GM21360 (cell line): ENCODE results near the gene KAT5.
"Not testable (repeated sequence)": the region's sequence is repeated elsewhere in the genome, so short reads cannot be mapped to it uniquely, and the experiment has no call there.

Experiments
- ATAC-seq: cut with Tn5 transposase; IDR thresholded peaks from one replicate; pipeline ENCODE4 v1.9.1; 2021; ENCODE audit warnings: mild to moderate bottlenecking, moderate library complexity; ENCODE audit not compliant: unreplicated experiment

KAT5 gene

DNA sequence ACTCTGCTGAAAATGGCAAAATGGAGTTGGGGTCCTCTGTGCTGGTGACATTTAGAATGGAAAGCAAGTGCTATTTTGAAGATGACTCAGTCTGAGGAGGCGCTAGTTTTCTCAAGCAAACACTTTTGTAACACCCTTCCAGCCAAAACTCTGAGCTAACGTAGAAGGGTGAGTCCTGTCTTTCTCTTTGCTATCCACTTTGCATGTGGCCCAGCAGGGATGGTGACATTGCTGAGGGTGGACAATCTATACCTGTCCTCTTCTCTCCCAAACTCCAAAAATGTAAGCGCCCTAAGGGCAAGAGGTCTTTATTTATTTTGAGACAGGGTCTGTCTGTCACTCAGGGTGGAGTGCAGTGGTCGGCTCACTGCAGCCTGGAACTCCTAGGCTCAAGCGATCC, 3.6 kb upstream of the KAT5 start:
- no peak for ATAC-seq

DNA sequence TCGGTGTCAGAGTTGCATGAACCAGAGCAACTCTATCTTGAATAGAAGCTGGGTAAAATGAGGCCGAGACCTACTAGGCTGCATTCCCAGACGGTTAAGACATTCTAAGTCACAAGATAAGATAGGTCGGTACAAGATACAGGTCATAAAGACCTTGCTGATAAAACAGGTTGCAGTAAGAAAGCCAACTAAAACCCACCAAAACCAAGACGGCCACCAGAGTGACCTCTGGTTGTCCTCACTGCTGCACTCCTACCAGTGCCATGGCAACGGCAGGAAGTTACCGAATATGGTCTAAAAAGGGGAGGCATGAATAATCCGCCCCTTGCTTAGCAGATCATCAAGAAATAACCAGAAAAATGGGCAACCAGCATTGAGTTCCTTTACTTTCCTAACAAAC, 2.4 kb upstream of the KAT5 start:
- ATAC-seq = no peak

DNA sequence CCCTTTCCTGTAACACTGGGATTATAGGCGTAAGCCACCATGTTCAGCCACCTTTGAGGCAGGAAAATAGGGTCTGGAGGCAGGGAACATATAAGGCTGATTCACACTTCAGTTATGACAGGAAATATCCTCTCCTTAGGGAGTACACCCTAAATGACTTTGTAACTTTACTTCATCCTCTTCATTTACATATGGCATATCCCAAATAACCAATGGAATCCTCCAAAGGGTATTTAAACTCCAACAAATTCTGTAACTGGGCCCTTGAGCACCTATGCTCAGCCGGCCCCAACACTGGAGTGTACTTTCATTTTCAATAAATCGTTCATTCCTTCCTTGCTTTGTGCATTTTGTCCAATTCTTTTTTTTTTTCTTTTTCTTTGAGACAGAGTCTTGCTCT, 1.6 kb upstream of the KAT5 start:
- no peak for ATAC-seq

DNA sequence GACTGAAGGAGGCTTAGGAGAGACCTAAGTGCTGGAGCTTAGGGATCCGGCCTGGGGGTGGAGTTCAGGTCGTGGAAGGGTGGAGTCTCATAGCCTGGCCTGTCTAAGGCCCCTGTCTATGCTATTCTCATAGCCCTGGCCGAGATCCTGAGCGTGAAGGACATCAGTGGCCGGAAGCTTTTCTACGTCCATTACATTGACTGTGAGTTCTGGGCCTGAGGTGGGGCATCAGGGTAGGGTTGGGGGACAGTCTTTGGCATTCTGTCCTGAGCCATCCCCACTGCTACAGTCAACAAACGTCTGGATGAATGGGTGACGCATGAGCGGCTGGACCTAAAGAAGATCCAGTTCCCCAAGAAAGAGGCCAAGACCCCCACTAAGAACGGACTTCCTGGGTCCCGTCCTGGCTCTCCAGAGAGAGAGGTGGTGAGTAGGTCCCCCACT, 603 bp downstream of the KAT5 start:
- no peak for ATAC-seq

DNA sequence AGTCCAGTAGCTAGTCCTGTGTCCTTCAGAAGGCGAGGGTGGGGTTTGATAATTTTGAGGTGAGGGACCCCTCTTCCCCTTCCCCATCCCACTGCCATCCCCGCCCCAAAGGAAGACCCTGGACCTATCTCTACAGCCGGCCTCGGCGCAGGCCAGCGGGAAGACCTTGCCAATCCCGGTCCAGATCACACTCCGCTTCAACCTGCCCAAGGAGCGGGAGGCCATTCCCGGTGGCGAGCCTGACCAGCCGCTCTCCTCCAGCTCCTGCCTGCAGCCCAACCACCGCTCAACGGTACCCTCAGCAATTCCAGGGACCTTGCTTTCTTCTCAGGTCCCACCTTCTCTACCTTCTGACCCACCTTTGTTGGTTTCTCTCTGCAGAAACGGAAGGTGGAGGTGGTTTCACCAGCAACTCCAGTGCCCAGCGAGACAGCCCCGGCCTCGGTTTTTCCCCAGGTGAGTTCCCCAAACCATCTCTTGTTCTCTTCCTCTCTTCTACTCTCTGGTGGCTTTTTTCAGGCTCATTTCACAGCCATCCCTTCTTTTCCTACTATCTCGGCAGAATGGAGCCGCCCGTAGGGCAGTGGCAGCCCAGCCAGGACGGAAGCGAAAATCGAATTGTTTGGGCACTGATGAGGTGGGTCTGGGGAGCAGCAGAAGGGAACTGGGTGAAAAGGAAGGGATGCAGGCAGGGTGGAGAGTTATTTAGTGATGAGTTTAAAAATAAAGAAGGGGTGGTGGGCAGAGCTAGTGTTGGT, 1.3 kb downstream of the KAT5 start:
- no peak for ATAC-seq

DNA sequence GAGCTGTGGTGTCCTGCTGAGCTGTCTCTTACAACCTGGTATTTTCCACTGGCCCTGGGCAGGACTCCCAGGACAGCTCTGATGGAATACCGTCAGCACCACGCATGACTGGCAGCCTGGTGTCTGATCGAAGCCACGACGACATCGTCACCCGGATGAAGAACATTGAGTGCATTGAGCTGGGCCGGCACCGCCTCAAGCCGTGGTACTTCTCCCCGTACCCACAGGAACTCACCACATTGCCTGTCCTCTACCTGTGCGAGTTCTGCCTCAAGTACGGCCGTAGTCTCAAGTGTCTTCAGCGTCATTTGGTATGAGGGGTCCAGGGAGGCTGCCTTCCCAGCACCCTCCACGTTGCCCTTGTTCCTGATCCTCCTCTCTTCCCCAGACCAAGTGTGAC, 2.4 kb downstream of the KAT5 start:
- ATAC-seq = no peak

DNA sequence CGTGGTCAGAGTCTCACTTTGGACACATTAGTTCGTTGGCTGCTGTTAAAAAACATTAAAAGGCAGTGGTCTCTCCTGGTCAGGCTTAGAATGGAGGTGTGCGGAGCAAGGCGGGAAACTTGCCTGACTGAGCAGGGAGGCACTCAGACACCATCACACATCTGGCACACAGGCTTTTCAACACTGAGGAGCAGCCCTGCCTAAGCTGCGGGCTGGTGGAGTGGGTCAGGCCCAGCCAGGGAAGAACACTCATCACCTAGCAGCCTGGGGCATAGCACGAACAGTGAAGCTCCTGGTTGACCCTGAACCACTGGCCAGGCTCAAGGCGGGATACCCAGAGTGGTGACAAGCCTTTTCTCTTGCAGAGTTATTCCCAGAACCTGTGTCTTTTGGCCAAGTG, 4.2 kb downstream of the KAT5 start:
- no peak for ATAC-seq

DNA sequence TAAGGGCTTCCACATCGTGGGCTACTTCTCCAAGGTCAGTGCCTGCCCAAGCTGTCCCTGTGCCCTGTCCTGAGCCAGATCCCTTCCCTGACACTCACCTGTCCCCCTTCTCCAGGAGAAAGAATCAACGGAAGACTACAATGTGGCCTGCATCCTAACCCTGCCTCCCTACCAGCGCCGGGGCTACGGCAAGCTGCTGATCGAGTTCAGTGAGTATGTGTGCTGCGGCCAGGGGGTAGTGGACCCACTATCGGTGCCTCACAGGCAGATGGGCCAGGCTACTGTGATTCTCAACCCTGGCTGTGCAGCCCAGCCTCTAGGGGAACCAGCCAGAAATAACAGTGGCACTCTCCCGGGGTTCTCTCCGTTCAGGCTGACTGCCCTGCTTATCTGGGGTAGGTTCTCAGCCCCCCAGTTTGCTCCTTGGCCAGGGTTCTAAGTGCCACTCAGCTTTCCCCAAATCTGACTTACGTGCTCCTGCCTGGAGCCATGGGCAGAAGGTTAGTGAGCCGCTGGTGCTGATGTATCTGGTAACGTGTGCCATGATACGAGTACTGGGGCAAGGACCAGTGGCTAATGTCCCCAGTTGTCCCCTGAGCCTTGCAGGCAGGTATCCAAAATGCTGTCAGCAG, 4.8 kb downstream of the KAT5 start:
- ATAC-seq = no peak

DNA sequence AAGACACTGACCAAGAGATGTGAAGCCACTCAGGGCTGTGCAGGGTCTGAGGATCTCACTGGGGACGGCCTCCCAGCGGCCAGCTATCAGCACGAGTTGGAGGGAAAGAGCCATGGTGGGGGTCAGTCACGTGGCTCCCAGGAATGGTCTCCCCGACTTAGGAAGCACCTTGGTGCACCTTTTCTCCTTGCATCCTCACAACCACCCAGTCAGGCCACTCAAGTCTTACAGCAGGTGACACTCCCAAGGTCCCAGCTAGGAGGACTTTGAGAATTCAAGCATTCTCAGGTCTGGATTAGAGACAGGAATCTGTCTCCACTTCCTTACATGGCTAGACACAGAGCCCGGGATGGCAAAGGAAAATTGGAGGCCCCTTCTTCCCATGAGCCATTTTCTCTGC, 5.9 kb downstream of the KAT5 start:
- no peak for ATAC-seq

DNA sequence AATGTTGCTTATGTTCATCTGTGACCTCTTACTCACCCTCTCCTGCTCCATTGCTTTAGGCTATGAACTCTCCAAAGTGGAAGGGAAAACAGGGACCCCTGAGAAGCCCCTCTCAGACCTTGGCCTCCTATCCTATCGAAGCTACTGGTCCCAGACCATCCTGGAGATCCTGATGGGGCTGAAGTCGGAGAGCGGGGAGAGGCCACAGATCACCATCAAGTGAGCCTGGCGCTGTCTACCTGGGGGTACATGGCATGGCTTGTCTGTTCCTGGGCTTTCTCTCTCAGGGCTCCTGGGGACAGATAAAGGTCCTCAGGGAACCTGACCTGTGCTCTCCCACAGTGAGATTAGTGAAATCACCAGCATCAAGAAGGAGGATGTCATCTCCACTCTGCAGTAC, 6.5 kb downstream of the KAT5 start:
- no peak for ATAC-seq

DNA sequence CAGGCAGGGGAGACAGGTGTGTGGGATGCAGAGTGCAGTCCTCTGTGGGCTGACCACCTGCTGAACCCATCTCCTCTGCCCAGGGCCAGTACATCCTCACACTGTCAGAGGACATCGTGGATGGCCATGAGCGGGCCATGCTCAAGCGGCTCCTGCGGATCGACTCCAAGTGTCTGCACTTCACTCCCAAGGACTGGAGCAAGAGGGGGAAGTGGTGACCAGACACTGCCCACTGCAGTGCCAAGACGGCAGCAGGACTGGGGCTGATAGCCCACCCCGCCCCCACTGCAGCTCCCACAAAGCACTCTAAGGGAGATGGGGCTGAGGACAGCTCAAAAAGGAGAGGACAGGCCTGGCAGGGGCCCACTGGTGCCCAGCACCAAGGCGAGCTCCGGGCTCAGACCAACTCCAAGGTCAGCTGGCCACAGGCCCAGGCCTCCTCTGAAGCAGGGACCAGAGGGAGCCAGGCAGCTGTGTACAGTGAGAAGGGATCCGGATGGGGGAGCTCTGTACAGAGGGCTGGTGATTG, 7.0 kb downstream of the KAT5 start:
- ATAC-seq = no peak

DNA sequence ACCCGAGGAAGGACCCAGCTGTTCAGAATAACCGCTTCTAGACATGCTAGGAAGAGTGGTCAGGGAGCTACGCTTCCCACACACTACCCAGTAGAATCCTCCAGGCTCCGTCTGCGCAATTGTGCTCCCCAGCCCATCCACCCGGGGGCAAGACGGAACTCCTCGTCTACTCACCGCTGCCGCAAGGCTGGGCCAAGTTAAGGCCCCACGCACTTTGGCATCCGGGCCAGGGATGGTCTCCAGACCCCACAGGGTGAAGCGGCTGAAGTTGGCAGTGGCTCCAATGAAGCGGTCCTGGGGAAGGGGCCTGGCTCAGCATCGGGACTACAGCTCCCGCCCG, 7.8 kb downstream of the KAT5 start:
- ATAC-seq = no peak

DNA sequence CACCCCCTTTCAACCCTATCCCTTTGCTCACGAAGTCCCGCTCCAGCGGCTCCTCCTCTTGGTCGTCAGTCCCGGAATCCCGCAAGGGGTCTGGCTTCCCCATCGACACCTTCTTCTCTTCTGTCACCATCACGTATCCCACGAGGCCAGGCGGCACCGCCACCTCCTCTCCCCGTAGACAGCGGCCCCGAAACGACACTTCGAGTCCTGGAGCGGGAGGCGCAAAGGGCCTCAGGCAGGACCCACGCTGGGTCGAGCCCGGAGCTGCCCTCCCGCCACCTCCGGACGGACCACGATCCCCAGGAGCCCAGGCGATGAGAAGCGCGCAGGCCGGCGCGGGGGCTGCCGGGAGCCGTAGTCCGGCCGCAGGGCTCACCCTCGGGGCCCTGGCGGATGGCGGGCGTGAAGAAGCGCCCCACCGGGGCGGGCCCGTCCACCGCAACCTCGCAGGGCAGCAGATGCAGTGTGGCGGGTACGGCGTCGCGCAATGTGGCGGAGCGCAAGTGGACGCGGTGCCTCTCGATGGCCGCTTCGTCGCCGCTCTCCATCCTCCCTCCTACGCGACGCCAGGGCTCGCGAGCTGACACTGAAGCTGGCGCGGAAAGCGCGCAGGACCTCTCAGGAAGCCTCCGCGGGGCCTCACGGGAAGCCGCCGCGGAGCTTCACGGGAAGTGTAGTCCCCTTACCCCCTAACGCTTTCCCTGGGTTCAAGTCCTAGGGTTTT, 8.3 kb downstream of the KAT5 start, which contains the start of gene RNASEH2C:
Gene RNASEH2C, minus strand, starts transcription at position 588 of the 724 bp plus-strand sequence. Its CDS starts 40 bp downstream, at position 548.
- peak; percentile 64 for ATAC-seq

DNA sequence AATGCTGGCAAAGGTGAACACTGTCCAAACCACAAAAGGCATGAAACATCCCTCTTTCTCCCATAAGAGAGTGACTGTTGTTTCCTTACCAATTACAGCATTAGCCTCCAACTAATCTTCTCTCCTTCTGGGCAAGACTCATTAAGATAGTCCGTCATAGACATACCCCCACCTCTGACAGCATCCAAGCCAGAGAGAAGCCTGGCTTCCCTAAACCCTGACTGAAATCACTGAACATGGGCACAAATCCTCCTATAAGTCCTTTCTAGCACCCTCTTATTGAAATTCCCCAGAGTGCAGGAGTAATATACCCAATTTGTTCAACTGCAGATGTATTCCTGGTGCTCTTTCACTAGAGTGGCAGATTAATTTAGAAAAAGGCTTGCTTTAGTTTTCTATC, 10.2 kb downstream of the KAT5 start:
- no peak for ATAC-seq

DNA sequence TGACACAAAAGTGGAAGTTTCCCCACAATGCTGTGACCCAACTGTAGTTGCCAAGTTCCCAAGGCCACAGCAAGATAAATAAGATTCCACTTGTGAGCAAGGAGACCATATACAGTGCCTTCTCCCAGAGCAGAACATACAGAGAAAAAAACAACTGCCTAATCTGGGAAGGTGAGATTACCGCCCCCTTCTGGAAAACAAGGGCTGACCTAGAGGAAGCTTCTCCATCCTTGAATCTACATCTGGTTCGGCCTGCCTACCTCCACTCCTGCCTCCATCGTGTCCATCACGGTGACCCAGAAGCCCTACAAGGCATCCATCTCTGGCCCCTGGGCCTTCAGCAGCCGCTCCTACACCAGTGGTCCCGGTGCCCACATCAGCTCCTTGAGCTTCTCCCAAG, 14.6 kb downstream of the KAT5 start:
- no peak for ATAC-seq

DNA sequence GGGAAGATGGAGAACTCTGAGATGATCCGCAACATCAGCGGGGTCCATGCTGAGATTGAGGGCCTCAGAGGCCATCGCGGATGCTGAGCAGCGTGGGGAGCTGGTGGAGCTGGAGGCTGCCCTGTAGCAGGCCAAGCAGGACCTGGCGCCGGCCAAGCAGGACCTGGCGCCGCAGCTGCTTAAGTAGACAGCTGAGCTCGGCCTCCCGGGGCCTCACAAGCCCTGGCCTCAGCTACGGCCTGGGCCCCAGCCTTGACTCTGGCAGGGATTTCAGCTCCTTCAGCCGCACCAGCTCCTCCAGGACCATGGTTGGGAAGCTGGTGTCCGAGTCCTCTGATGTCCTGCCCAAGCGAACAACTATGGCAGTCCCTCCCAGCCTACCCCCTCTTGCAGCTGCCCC, 15.8 kb downstream of the KAT5 start:
- no peak for ATAC-seq

DNA sequence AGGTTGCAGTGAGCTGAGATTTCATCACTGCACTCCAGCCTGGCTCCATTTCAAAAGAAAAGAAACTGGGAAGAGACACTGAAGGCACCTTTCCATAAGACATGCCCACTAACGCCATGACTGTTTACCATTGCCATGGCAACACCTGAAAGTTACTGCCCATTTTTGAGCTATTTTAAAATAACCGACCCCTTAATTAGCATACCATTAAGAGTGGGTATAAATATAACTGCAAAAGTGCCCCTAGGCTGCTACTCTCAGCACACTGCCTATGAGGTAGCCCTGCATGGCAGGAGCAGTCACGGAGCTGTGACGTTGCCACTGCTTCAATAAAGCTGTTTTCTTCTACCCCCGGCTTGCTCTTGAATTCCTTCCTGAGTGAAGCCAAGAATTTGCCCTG, 18.4 kb downstream of the KAT5 start:
- no peak for ATAC-seq

DNA sequence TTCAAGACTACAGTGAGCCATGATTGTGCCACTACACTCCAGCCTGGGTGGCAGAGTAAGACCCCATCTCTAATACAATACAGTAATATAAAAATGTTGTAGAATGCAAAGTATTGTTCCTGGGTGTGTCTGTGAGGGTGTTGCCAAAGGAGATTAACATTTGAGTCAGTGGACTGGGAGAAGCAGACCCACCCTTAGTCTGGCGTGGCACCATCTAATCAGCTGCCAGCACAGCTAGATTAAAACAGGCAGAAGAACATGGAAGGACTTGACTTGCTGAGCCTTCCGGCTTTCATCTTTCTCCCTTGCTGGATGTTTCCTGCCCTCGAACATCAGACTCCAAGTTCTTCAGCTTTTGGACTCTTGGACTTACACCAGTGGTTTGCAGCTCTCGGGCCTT, 23.1 kb downstream of the KAT5 start:
- not testable (repeated sequence) for ATAC-seq

DNA sequence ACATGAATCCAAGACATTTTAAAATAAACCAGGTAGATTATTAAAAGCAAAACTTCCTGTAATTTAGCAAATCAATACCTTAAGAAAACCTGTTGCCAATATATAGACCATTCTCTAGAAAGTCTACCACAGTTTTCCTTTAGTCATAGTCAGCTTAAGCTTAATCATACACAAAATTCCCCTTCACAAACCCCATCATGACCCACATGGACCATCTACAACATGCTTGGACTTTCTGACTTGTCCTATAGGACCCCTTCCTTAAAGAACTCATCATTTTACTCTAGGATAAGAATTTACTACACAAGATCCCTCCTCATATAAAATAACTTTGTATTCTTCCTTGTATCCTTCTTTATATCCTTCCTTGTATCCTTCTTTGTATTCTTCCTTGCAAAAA, 24.8 kb downstream of the KAT5 start:
- no peak for ATAC-seq

DNA sequence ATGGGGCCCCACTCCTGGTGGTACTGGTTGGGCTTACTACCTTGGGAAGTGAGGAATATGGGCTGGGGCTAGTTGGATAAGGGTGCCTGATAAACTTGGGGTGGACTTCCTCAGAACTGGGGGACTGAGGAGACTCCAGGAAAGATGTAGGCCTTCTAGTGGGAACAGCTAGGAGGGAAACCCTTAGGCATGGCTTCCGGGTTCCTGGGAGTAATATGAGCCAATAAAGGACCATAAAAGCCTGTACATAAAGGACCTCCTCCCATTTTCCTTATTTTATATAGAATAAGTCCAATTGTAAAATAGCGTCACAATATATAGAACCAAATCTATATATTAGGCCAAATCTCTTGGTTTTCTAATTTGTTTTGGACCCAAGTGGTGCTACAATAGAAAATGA, 27.0 kb downstream of the KAT5 start:
- no peak for ATAC-seq

DNA sequence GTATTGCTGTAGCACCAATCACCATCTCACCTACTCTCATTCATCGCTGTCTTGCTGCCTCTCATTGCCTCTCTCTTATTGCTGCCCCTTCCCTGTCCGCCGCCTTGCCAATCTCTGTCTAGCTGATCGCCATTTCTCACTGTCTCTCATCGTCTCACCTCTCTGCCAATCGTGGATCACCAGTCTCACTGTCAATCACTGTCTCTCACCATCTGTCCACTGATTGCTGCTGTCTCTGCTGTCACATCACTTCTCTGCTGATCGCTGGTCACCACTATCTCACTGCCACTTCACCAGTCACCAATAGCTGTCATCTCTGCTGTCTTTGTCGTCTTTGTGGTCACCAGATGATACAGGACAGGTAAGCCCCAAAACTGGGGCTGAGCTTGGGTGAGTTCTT, 29.1 kb downstream of the KAT5 start:
- ATAC-seq = no peak

DNA sequence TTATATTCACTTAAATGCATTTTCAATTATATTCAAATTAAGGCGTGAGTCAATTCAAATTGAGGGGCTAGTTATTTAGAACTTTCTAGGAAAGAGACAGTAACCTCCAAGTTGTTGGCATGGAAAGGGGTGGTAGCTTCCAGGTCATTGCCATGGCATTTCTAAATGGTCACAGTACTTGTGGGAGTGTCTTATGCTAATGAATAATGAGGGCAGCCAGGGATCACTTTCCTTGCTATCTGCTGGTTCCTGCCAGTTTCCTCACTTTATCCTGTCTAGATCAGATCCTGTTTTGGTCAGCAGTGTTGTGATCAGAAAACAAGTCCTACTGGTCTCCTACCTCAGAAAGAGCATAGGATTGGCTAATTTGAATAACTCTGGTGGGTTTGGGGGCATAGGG, 30.3 kb downstream of the KAT5 start:
- no peak for ATAC-seq
